GM12872 (cell line): ENCODE measurements around the gene MAEA.

Experiments
- TF ChIP-seq, protein P1 (sequence below): IDR thresholded peaks from 3 replicates; pipeline ENCODE4 v1.5.1; 2011; ENCODE audit warnings: low read depth, mild to moderate bottlenecking, low read length, moderate library complexity; ENCODE audit not compliant: insufficient read depth

MAEA gene

DNA sequence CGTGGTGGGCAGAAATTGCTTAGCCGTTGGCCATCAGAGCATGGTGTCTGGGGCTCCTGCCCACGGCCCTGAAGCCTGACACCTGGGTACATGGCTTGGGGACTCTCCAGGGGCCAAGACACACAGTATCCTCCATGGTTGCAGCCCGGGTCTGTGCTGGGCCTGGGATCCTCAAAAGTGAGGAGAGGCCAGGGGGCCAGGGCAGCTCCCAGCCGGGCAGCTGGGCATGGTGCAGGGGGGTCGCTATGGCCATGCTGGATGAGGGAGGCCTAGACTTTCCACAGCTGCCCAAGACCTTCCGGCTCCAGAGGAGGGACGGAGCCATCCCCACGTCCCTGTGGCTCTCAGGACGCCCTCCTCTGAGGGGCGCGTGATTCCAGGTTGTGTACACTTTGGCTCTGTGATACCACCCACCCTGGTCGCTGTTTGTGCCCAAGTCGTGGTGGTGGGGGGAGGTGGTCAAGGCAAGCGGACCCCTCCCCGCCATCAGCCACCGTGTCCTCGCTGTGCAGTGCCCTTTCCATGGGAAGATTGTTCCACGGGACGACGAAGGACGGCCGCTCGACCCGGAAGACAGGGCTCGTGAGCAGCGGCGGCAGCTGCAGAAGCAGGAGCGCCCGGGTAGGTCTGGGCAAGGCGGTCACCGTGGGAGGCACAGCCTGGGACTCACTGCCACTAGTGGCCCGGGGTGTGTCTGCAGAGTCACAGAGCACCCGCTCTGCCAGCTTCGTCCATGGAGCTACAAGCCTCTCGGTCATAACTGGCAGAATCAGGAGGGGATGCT, 90.9 kb downstream of the MAEA start:
- TF ChIP-seq, protein P1, sequence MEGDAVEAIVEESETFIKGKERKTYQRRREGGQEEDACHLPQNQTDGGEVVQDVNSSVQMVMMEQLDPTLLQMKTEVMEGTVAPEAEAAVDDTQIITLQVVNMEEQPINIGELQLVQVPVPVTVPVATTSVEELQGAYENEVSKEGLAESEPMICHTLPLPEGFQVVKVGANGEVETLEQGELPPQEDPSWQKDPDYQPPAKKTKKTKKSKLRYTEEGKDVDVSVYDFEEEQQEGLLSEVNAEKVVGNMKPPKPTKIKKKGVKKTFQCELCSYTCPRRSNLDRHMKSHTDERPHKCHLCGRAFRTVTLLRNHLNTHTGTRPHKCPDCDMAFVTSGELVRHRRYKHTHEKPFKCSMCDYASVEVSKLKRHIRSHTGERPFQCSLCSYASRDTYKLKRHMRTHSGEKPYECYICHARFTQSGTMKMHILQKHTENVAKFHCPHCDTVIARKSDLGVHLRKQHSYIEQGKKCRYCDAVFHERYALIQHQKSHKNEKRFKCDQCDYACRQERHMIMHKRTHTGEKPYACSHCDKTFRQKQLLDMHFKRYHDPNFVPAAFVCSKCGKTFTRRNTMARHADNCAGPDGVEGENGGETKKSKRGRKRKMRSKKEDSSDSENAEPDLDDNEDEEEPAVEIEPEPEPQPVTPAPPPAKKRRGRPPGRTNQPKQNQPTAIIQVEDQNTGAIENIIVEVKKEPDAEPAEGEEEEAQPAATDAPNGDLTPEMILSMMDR, result no peak

DNA sequence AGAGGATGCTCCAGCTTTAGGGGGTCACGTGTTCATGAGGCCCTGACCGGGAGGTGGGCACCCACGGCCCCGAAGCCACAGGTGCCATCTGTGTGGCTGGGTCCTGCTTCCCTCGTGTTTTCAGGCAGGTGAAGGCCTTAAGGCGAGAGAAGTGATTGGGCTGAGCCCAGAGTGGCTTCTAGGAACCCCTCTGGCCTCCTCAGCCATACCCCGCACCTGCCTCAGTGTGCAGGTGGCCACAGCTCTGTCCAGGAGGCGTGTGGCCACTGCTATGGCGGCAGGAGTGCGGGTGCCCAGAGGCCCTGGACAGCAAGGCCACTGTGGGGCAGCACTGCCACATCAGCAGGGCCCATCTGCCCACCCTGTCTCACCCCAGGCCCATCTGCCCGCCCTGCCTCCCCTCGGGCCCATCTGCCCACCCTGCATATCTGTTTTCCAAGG, 91.5 kb downstream of the MAEA start:
- TF ChIP-seq, protein P1, result no peak

DNA sequence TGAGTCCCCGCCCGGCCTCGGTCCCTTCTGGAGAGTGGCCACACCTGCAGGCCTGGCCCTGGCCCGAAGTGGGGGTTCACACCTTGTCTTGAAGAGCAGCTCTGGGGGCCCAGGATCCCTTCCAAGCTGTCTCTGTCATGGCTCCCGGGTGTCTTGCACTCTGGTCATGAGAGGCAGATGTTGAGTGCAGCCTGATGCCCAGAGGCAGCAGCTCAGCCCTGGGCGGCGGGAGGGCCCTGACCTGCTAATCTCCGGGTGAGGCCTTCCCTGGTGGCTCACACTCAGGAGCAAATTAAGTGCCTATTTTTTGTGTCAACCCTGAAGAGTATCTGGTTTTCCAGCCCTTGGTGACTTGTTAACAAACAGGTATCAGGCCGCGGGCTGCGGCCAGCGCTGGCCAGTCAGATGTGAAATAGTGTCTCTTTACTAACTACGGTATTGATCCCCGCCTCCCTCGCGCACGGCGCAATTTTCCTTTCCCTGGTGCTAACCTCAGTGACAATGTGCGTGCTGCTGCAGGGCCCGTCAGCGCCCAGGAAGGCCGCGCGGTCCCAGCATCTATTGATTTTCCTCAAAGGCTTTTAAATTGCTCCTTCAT, 92.4 kb downstream of the MAEA start:
- TF ChIP-seq, protein P1, result no peak

DNA sequence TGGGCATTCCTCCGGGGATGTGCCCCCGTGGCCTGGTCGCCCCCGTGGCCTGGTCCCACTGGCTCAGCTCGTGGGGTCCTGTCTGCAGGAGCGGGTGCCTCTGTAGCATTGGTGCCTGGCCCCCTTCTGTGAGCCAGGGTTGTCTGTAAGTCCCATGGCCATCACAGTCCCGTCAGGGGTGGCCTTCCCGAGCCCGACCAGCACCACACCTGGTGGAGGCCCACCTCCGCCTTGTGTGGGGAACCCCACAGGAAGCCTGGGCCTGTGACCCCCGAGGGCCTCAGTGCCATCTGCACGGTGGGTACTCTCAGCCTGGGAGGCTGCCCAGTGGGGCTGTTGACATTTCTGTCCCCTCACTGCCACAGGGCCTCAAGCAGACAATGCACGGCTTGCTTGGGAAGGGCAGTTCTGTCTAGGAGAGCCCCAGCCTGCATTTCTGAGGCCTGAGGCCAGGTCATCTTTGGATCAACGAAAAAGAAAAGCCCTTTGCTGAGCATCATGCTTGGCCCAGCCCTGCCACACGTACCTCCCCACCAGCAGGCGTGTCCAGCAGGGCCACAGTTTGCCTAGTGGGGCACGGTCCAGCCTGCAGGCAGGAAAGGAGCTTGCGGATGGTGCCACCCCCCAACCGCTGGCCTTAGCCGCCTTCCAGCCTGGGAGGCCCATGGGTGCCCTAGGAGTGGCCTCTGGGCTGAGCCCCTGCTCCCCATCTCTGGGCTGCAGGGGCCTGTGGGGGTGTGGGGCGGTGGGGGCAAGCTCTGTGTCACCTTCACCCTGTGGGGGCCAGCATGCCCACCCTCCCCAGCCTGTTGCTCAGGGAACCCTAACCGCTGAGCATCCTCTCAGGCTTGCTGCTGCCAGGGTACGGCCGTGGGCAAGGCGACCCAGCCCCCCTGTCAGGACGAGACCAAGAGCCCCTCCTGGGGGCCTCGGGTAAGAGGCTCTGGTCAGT, 93.4 kb downstream of the MAEA start:
- TF ChIP-seq, protein P1, result no peak

DNA sequence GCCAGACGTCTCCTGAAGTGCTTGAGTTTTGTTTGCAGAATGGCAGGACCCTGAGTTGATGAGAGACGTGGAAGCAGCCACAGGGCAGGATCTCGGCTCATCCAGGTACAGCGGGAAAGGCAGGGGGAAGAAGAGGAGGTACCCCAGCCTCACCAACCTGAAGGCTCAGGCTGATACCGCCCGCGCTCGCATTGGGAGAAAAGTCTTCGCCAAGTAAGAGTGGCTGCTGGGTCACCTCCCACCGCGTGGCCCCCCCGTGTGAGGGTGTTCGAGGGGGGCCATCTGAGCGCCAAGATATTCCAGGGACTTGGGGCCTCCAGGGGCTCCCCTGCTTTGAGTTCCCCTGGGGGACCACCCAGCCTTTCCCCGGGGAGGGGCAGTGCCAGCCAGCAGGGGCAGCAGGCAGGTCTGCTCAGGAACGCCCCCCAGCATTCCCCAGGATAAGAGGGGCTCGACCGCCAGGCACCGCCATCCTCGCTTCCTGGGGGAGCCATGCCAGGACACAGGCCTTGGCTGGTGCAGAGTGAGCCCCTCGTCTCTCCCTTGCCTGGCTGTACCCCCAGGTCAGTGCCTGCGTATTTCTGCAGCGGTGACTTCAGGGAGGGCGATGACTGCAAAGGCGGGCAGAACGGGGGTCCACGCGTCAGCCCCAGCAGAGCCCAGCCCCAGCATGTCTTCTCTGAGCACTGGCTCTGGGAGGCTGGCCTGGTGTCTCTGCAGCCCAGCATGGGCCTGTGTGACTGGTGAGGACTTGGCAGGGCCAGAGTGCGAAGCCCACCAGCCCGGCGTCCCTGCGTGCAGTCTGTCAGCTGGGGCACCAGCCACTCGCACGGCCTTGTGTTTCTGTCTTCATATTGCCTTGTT, 94.3 kb downstream of the MAEA start:
- TF ChIP-seq, protein P1, result no peak

DNA sequence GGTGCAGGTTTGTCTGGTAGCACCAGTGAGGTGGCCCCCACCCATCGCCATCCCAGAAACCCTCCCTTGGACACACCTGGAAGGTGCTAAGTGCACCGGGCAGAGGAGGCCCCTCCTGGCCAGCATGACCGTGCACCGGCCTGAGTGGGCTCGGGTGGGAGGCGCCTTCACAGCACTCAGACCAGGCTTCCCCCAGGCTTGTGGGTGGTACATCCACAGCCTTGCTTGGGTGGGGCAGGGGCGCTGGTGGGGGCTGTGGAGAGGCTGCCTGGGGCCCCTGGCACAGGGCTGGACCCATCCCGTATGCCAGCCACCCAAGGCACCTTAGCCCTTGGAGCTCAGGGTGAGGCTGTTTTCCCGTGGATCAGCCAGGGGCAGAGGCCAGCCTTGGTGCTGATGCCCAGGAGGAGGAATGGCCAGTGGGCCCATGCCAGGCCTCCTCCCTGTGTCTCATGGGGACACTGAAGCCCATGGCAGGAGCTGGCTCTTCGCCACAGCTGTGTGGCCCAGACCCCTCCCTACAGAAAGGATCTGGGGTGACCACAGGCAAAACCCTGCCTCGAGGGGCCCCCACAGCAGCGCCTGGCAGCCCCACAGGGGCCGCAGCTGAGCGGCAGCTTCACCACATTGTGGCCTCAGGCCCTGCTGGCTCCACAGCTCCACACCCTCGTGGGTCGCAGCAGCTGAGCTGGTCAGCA, 95.1 kb downstream of the MAEA start:
- TF ChIP-seq, protein P1, result no peak
